H9 (cell line): ENCODE results near the gene WBP2. TPM values are rescaled to one million over a fixed set of nuclear protein-coding genes. Genes with fewer than 3 reads are reported as not detected.

Experiments used
- DNase-seq: peaks from one replicate; pipeline ENCODE4 v3.0.0-alpha.2; 2017
- H2AFZ ChIP-seq: one replicate; pipeline ENCODE4 v1.6.1; 2013; ENCODE audit warnings: mild to moderate bottlenecking, low read length, control low read depth, moderate library complexity
- H2AK5ac ChIP-seq: 2 replicates; pipeline ENCODE4 v1.6.1; 2013; ENCODE audit warnings: low read length, control low read depth, mixed read lengths; ENCODE audit not compliant: insufficient read length
- H2BK120ac ChIP-seq: one replicate; pipeline ENCODE4 v1.6.1; 2013; ENCODE audit warnings: low read depth, mild to moderate bottlenecking, low read length, control low read depth, inconsistent platforms; ENCODE audit not compliant: poor library complexity, severe bottlenecking
- H2BK12ac ChIP-seq: 2 replicates; pipeline ENCODE4 v1.6.1; 2013; ENCODE audit warnings: low read length, control low read depth, mixed read lengths, low read depth; ENCODE audit not compliant: insufficient read length
- H2BK15ac ChIP-seq: 2 replicates; pipeline ENCODE4 v1.6.1; 2013; ENCODE audit warnings: low read depth, low read length, control low read depth
- H2BK20ac ChIP-seq: one replicate; pipeline ENCODE4 v1.6.1; 2013; ENCODE audit warnings: low read depth, mild to moderate bottlenecking, low read length, control low read depth, inconsistent platforms; ENCODE audit not compliant: poor library complexity, severe bottlenecking
- H2BK5ac ChIP-seq: 2 replicates; pipeline ENCODE4 v1.6.1; 2013; ENCODE audit warnings: low read length, control low read depth, mixed read lengths; ENCODE audit not compliant: insufficient read length
- H3K14ac ChIP-seq: 2 replicates; pipeline ENCODE4 v1.6.1; 2013; ENCODE audit warnings: low read length, control low read depth; ENCODE audit not compliant: insufficient read depth
- H3K18ac ChIP-seq: 2 replicates; pipeline ENCODE4 v1.6.1; 2013; ENCODE audit warnings: low read depth, mild to moderate bottlenecking, mixed read lengths, low read length, control low read depth; ENCODE audit not compliant: insufficient read length
- H3K23ac ChIP-seq: 2 replicates; pipeline ENCODE4 v1.6.1; 2013; ENCODE audit warnings: low read length, control low read depth, mixed read lengths, low read depth; ENCODE audit not compliant: insufficient read length
- H3K23me2 ChIP-seq: 2 replicates; pipeline ENCODE4 v1.6.1; 2013; ENCODE audit warnings: low read depth, mild to moderate bottlenecking, mixed read lengths, low read length, control low read depth; ENCODE audit not compliant: insufficient read length, poor library complexity, severe bottlenecking
- H3K27ac ChIP-seq: 2 replicates; pipeline ENCODE4 v1.5.1; 2013; ENCODE audit warnings: low read length, control low read depth, mixed read lengths, low read depth; ENCODE audit not compliant: insufficient read length
- H3K27me3 ChIP-seq: 2 replicates; pipeline ENCODE4 v1.6.1; 2013; ENCODE audit warnings: low read length, control low read depth, inconsistent platforms; ENCODE audit not compliant: insufficient read depth
- H3K4ac ChIP-seq: 2 replicates; pipeline ENCODE4 v1.6.1; 2013; ENCODE audit warnings: low read depth, mild to moderate bottlenecking, control low read depth, inconsistent platforms, low read length, moderate library complexity
- H3K4me1 ChIP-seq: 2 replicates; pipeline ENCODE4 v1.6.1; 2013; ENCODE audit warnings: low read length, control low read depth, inconsistent platforms; ENCODE audit not compliant: insufficient read depth
- H3K4me2 ChIP-seq: 2 replicates; pipeline ENCODE4 v1.6.1; 2013; ENCODE audit warnings: low read length, control low read depth, mixed read lengths; ENCODE audit not compliant: insufficient read length, insufficient read depth
- H3K56ac ChIP-seq: 2 replicates; pipeline ENCODE4 v1.6.1; 2013; ENCODE audit warnings: low read depth, mild to moderate bottlenecking, mixed read lengths, low read length, control low read depth; ENCODE audit not compliant: insufficient read length
- H3K79me1 ChIP-seq: 2 replicates; pipeline ENCODE4 v1.6.1; 2013; ENCODE audit warnings: low read depth, mild to moderate bottlenecking, moderate library complexity, low read length, control low read depth, inconsistent platforms; ENCODE audit not compliant: insufficient read depth, poor library complexity, severe bottlenecking
- H3K79me2 ChIP-seq: 2 replicates; pipeline ENCODE4 v1.6.1; 2013; ENCODE audit warnings: low read length, control low read depth, inconsistent platforms; ENCODE audit not compliant: insufficient read depth
- H3K9ac ChIP-seq: 2 replicates; pipeline ENCODE4 v1.6.1; 2013; ENCODE audit warnings: low read length, control low read depth, mixed read lengths; ENCODE audit not compliant: insufficient read length; ENCODE audit errors: extremely low read depth
- H3K9me3 ChIP-seq: one replicate; pipeline ENCODE4 v1.6.1; 2013; ENCODE audit warnings: low read depth, low read length, inconsistent platforms; ENCODE audit not compliant: control insufficient read depth
- H3T11ph ChIP-seq: one replicate; pipeline ENCODE4 v1.6.1; 2013; ENCODE audit warnings: mild to moderate bottlenecking, low read length, control low read depth, inconsistent platforms
- H4K20me1 ChIP-seq: one replicate; pipeline ENCODE4 v1.6.1; 2013; ENCODE audit not compliant: control insufficient read depth, insufficient read length, insufficient read depth
- H4K5ac ChIP-seq: 2 replicates; pipeline ENCODE4 v1.6.1; 2013; ENCODE audit warnings: low read depth, mild to moderate bottlenecking, mixed read lengths, low read length, control low read depth; ENCODE audit not compliant: insufficient read length
- H4K8ac ChIP-seq: replicated peaks from 2 replicates; pipeline ENCODE4 v1.6.1; 2013; ENCODE audit warnings: low read length, control low read depth, mixed read lengths, low read depth; ENCODE audit not compliant: insufficient read length
- H4K91ac ChIP-seq: 2 replicates; pipeline ENCODE4 v1.6.1; 2013; ENCODE audit warnings: low read depth, mild to moderate bottlenecking, moderate library complexity, mixed read lengths, low read length, control low read depth; ENCODE audit not compliant: insufficient read length
- H3K27ac Mint-ChIP-seq, 3 experiments: 2 replicates in 2 of 3; 3 replicates in 1 of 3; pipeline ENCODE4 v1.8.0; 2020 to 2021; ENCODE audit warnings: mixed read lengths in 3 of 3, mild to moderate bottlenecking in 1 of 3, moderate library complexity in 1 of 3
- H3K27me3 Mint-ChIP-seq: 2 replicates; pipeline ENCODE4 v1.8.0; 2021; ENCODE audit warnings: low read depth, mild to moderate bottlenecking, moderate library complexity, mixed read lengths
- H3K36me3 Mint-ChIP-seq, 3 experiments: 2 replicates in 2 of 3; 3 replicates in 1 of 3; pipeline ENCODE4 v1.8.0; 2020 to 2021; ENCODE audit warnings: low read depth in 3 of 3, mixed read lengths in 3 of 3; ENCODE audit not compliant: insufficient read depth in 1 of 3
- H3K4me1 Mint-ChIP-seq, 2 experiments: 2 replicates each; pipeline ENCODE4 v1.8.0; 2020; ENCODE audit warnings: mixed read lengths in 2 of 2
- H3K4me3 Mint-ChIP-seq, 2 experiments: 2 replicates in 1 of 2; 3 replicates in 1 of 2; pipeline ENCODE4 v1.8.0; 2020 to 2021; ENCODE audit warnings: mild to moderate bottlenecking in 2 of 2, mixed read lengths in 2 of 2, moderate library complexity in 1 of 2
- H3K9me3 Mint-ChIP-seq, 2 experiments: 2 replicates in 1 of 2; 3 replicates in 1 of 2; pipeline ENCODE4 v1.8.0; 2020; ENCODE audit warnings: mild to moderate bottlenecking in 2 of 2, mixed read lengths in 2 of 2, moderate library complexity in 1 of 2
- CTCF ChIP-seq: fragments of 200-600 bp; sonication (generic); conservative IDR thresholded peaks from 3 replicates; pipeline ENCODE4 v1.8.0; 2021; ENCODE audit warnings: antibody characterized with exemption, mild to moderate bottlenecking
- WGBS: extraction: QIAGEN DNeasy Blood & Tissue Kit; methylation state at CpG from one replicate; pipeline ENCODE4 v1.1.7; 2013; ENCODE audit warnings: missing lambda C conversion rate, low lambda C conversion rate, mixed read lengths; ENCODE audit not compliant: insufficient read length; ENCODE audit errors: extremely low coverage; 5-methylcytosine and 5-hydroxymethylcytosine counted together
- total RNA-seq: library from RNA; stranded (reverse); gene quantifications from 2 replicates; pipeline ENCODE4 v1.2.1, GENCODE V29; 2021

Gene WBP2
- total RNA-seq, 1 experiment from 2014 or later: 63.2 TPM

GRCh38 chr17:75827308-75828075 is 27.6 kb downstream of the WBP2 start:
- Mint-ChIP-seq H3K4me3 (peak overlapping the region; percentile 29 to 57; a peak in 3 of 5 replicates), H3K9me3 (no peaks in the 10 kb centered on the region), H3K27me3 (no peaks in the 10 kb centered on the region), H3K27ac (peak overlapping the region in 2 of 3 experiments; percentile 63 to 96; a peak in 3 of 7 replicates), H3K36me3 (peaks cover 0 to 14% (median 14%) of the 10 kb centered on the region in 3 experiments; a peak in 6 of 7 replicates), H3K4me1 (peaks cover 20 to 27% of the 10 kb centered on the region in 2 experiments)
- Histone ChIP-seq H3K4me2 (no peak overlapping the region), H4K5ac (no peak overlapping the region), H2AK5ac (no peak overlapping the region), H4K20me1 (no peaks in the 10 kb centered on the region), H4K91ac (no peak overlapping the region), H3K9ac (no peak overlapping the region), H4K8ac (no peak overlapping the region), H3K23ac (no peak overlapping the region), H3K14ac (no peak overlapping the region), H3K27me3 (no peaks in the 10 kb centered on the region), H2BK120ac (no peak overlapping the region), H3K79me1 (no peaks in the 10 kb centered on the region), H3K27ac (no peak overlapping the region), H3K79me2 (no peaks in the 10 kb centered on the region), H3T11ph (no peak overlapping the region), H2BK20ac (no peak overlapping the region), H3K56ac (no peak overlapping the region), H2BK5ac (no peak overlapping the region), H3K23me2 (no peaks in the 10 kb centered on the region), H2BK12ac (no peak overlapping the region), H2AFZ (no peak overlapping the region), H2BK15ac (no peak overlapping the region), H3K18ac (no peak overlapping the region), H3K4me1 (no peaks in the 10 kb centered on the region; the same call in 1 of the 2 replicates), H3K9me3 (no peaks in the 10 kb centered on the region), H3K4ac (no peak overlapping the region)
- DNase-seq: peak; percentile 97
- peak; percentile 91 for TF ChIP-seq CTCF
- no CpG with 5 or more reads among the region's 21 CpGs for WGBS
